HepG2 (cell line): ENCODE results near the gene STRBP. TPM values are rescaled to one million over a fixed set of nuclear protein-coding genes. Genes with fewer than 3 reads are reported as not detected.

Source experiments
- CCDC6 ChIP-seq: sonication (generic); formaldehyde crosslinking; IDR thresholded peaks from 2 replicates; pipeline ENCODE4 v1.8.1; 2022; ENCODE audit warnings: mild to moderate bottlenecking, missing genetic modification reagents, moderate library complexity
- HNRNPL ChIP-seq: fragments of 200-400 bp; formaldehyde crosslinking; IDR thresholded peaks from 2 replicates; pipeline ENCODE4 v1.6.1; 2017; ENCODE audit warnings: mild to moderate bottlenecking, low read depth, low read length
- JUND ChIP-seq: sonication (generic); formaldehyde crosslinking; IDR thresholded peaks from 2 replicates; pipeline ENCODE4 v1.8.0; 2022; ENCODE audit warnings: mild to moderate bottlenecking, missing genetic modification reagents
- MAF1 ChIP-seq: sonication (generic); formaldehyde crosslinking; IDR thresholded peaks from 2 replicates; pipeline ENCODE4 v1.5.0; 2020; ENCODE audit warnings: missing genetic modification reagents, borderline replicate concordance
- MED1 ChIP-seq: sonication (generic); formaldehyde crosslinking; IDR thresholded peaks from 2 replicates; pipeline ENCODE4 v1.4.0; 2020; ENCODE audit warnings: missing genetic modification reagents
- NFIB ChIP-seq: sonication (generic); formaldehyde crosslinking; IDR thresholded peaks from 2 replicates; pipeline ENCODE4 v1.9.0; 2021; ENCODE audit warnings: missing genetic modification reagents, mild to moderate bottlenecking, borderline replicate concordance
- NFIC ChIP-seq: IDR thresholded peaks from 2 replicates; pipeline ENCODE4 v1.6.1; 2012; ENCODE audit warnings: mild to moderate bottlenecking, low read length, inconsistent platforms
- NFRKB ChIP-seq: fragments of 450-650 bp; IDR thresholded peaks from 2 replicates; pipeline ENCODE4 v1.6.1; 2017
- POGZ ChIP-seq: sonication (generic); formaldehyde crosslinking; IDR thresholded peaks from 2 replicates; pipeline ENCODE4 v1.4.0; 2020; ENCODE audit warnings: mild to moderate bottlenecking, missing genetic modification reagents
- RBFOX2 ChIP-seq: fragments of 200-400 bp; formaldehyde crosslinking; IDR thresholded peaks from 2 replicates; pipeline ENCODE4 v1.6.1; 2017; ENCODE audit warnings: low read depth, mild to moderate bottlenecking, low read length
- RNF2 ChIP-seq: fragments of 450-650 bp; conservative IDR thresholded peaks from 2 replicates; pipeline ENCODE4 v1.6.1; 2016; ENCODE audit warnings: low read depth
- SMAD1 ChIP-seq: sonication (generic); formaldehyde crosslinking; IDR thresholded peaks from 2 replicates; pipeline ENCODE4 v1.4.0; 2020; ENCODE audit warnings: missing genetic modification reagents, low read depth, mild to moderate bottlenecking, borderline replicate concordance
- SOX5 ChIP-seq: IDR thresholded peaks from 2 replicates; pipeline ENCODE4 v1.6.1; 2016; ENCODE audit warnings: borderline replicate concordance
- TBL1XR1 ChIP-seq: fragments of 150-350 bp; IDR thresholded peaks from 2 replicates; pipeline ENCODE4 v1.6.1; 2014; ENCODE audit warnings: borderline replicate concordance, low read length; ENCODE audit not compliant: partially characterized antibody
- ZNF263 ChIP-seq: sonication (generic); formaldehyde crosslinking; IDR thresholded peaks from 2 replicates; pipeline ENCODE4 v1.4.0; 2020; ENCODE audit warnings: missing genetic modification reagents
- ZNF333 ChIP-seq: sonication (generic); formaldehyde crosslinking; IDR thresholded peaks from 2 replicates; pipeline ENCODE4 v1.4.0; 2020; ENCODE audit warnings: mild to moderate bottlenecking, missing genetic modification reagents, borderline replicate concordance
- ZNF790 ChIP-seq: sonication (generic); formaldehyde crosslinking; IDR thresholded peaks from 2 replicates; pipeline ENCODE4 v1.8.0; 2022; ENCODE audit warnings: missing genetic modification reagents, mild to moderate bottlenecking, borderline replicate concordance
- polyA plus RNA-seq, 8 experiments: library from polyadenylated mRNA; depleted of rRNA in 3 of 8; stranded (reverse) in 7 of 8; unstranded in 1 of 8; fragments of >200 nt; fragmentation: Illumina TruSeq in 4 of 8; extraction: Trizol in 4 of 8; gene quantifications; 2 replicates each; pipeline versions ENCODE4 v1.2.1 to v1.2.3, GENCODE V29; 2011 to 2016; ENCODE audit warnings: low read depth in 4 of 8, missing spikeins in 1 of 8, mixed read lengths in 1 of 8; ENCODE audit not compliant: insufficient read depth in 1 of 8
- total RNA-seq, 5 experiments: library from RNA; depleted of rRNA; stranded (reverse); fragments of >200 nt; fragmentation: Illumina TruSeq; extraction: Trizol; gene quantifications; 2 replicates each; pipeline ENCODE4 v1.2.3, GENCODE V29; 2016; ENCODE audit warnings: low read depth in 1 of 5
- TF ChIP-seq, protein P1 (sequence below): sonication (generic); formaldehyde crosslinking; IDR thresholded peaks from 2 replicates; pipeline ENCODE4 v1.4.0; 2020; ENCODE audit warnings: missing genetic modification reagents
- TF ChIP-seq, protein P2 (sequence below): sonication (generic); formaldehyde crosslinking; IDR thresholded peaks from 2 replicates; pipeline ENCODE4 v1.5.1; 2020; ENCODE audit warnings: mild to moderate bottlenecking, missing genetic modification reagents, borderline replicate concordance
- TF ChIP-seq, protein P3 (sequence below): sonication (generic); formaldehyde crosslinking; IDR thresholded peaks from 2 replicates; pipeline ENCODE4 v1.4.0; 2020; ENCODE audit warnings: missing genetic modification reagents, mild to moderate bottlenecking, borderline replicate concordance

STRBP gene
- total and polyA plus RNA-seq, 2 of the 13 experiments (the other 11 are each of a cell fraction or from before 2014, with no cell fraction given), result 14.5 to 38.5 TPM

DNA sequence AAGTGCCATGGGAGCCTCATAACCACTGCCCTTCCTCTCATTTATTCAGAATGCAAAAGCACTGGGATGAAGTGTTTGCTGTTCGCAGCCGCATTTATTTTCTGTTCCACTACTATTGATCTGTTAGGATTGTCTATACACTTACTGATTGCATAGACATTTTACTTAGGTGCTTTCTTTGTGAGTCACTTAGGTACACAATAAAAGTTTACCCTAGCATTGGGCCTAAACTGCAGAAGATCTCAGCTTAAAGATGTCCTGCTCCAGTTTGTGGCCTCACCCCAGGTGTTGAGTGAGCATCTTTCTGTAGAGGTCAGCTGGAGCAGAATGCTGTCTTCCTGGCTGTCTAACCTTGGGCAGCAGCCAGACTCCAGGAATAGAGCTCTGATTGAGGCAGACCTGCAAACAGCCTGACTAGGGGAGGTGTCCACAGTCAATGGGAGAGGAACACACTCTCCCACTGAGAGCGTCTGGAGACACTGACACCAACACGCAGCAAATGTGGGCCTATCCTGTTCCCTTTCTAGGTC lies 181.0 kb downstream of the STRBP start (continued):
- TF ChIP-seq, protein P1, sequence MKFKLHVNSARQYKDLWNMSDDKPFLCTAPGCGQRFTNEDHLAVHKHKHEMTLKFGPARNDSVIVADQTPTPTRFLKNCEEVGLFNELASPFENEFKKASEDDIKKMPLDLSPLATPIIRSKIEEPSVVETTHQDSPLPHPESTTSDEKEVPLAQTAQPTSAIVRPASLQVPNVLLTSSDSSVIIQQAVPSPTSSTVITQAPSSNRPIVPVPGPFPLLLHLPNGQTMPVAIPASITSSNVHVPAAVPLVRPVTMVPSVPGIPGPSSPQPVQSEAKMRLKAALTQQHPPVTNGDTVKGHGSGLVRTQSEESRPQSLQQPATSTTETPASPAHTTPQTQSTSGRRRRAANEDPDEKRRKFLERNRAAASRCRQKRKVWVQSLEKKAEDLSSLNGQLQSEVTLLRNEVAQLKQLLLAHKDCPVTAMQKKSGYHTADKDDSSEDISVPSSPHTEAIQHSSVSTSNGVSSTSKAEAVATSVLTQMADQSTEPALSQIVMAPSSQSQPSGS (CRISPR knock-in tag), result peak; percentile 69; the same call in 1 of the 2 replicates
- no peak for TF ChIP-seq HNRNPL
- no peak for TF ChIP-seq RNF2
- TF ChIP-seq MED1, result peak; percentile 58
- peak; percentile 91 for TF ChIP-seq NFIC
- 0 out of 2 replicates have a peak, but pooled peaks have one; percentile 35 for TF ChIP-seq SMAD1
- TF ChIP-seq ZNF333, result no peak
- no peak for TF ChIP-seq NFIB
- no peak for TF ChIP-seq CCDC6 (CRISPR knock-in tag)
- TF ChIP-seq, protein P2, sequence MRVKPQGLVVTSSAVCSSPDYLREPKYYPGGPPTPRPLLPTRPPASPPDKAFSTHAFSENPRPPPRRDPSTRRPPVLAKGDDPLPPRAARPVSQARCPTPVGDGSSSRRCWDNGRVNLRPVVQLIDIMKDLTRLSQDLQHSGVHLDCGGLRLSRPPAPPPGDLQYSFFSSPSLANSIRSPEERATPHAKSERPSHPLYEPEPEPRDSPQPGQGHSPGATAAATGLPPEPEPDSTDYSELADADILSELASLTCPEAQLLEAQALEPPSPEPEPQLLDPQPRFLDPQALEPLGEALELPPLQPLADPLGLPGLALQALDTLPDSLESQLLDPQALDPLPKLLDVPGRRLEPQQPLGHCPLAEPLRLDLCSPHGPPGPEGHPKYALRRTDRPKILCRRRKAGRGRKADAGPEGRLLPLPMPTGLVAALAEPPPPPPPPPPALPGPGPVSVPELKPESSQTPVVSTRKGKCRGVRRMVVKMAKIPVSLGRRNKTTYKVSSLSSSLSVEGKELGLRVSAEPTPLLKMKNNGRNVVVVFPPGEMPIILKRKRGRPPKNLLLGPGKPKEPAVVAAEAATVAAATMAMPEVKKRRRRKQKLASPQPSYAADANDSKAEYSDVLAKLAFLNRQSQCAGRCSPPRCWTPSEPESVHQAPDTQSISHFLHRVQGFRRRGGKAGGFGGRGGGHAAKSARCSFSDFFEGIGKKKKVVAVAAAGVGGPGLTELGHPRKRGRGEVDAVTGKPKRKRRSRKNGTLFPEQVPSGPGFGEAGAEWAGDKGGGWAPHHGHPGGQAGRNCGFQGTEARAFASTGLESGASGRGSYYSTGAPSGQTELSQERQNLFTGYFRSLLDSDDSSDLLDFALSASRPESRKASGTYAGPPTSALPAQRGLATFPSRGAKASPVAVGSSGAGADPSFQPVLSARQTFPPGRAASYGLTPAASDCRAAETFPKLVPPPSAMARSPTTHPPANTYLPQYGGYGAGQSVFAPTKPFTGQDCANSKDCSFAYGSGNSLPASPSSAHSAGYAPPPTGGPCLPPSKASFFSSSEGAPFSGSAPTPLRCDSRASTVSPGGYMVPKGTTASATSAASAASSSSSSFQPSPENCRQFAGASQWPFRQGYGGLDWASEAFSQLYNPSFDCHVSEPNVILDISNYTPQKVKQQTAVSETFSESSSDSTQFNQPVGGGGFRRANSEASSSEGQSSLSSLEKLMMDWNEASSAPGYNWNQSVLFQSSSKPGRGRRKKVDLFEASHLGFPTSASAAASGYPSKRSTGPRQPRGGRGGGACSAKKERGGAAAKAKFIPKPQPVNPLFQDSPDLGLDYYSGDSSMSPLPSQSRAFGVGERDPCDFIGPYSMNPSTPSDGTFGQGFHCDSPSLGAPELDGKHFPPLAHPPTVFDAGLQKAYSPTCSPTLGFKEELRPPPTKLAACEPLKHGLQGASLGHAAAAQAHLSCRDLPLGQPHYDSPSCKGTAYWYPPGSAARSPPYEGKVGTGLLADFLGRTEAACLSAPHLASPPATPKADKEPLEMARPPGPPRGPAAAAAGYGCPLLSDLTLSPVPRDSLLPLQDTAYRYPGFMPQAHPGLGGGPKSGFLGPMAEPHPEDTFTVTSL (CRISPR knock-in tag), result peak; percentile 98; the same call in 1 of the 2 replicates
- peak; percentile 89; the same call in 1 of the 2 replicates for TF ChIP-seq SOX5 (CRISPR knock-in tag)
- TF ChIP-seq, protein P3, sequence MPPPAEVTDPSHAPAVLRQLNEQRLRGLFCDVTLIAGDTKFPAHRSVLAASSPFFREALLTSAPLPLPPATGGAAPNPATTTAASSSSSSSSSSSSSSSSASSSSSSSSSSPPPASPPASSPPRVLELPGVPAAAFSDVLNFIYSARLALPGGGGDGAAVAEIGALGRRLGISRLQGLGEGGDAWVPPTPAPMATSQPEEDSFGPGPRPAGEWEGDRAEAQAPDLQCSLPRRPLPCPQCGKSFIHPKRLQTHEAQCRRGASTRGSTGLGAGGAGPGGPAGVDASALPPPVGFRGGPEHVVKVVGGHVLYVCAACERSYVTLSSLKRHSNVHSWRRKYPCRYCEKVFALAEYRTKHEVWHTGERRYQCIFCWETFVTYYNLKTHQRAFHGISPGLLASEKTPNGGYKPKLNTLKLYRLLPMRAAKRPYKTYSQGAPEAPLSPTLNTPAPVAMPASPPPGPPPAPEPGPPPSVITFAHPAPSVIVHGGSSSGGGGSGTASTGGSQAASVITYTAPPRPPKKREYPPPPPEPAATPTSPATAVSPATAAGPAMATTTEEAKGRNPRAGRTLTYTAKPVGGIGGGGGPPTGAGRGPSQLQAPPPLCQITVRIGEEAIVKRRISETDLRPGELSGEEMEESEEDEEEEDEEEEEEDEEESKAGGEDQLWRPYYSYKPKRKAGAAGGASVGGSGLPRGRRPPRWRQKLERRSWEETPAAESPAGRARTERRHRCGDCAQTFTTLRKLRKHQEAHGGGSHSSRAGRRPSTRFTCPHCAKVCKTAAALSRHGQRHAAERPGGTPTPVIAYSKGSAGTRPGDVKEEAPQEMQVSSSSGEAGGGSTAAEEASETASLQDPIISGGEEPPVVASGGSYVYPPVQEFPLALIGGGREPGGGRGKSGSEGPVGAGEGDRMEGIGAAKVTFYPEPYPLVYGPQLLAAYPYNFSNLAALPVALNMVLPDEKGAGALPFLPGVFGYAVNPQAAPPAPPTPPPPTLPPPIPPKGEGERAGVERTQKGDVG (CRISPR knock-in tag), result 0 out of 2 replicates have a peak, but pooled peaks have one; percentile 46
- peak; percentile 20; the same call in 1 of the 2 replicates for TF ChIP-seq ZNF263 (CRISPR knock-in tag)
- TF ChIP-seq ZNF790 (CRISPR knock-in tag), result no peak
- no peak for TF ChIP-seq NFRKB
- TF ChIP-seq POGZ (CRISPR knock-in tag), result peak; percentile 67
- TF ChIP-seq RBFOX2, result no peak
- TF ChIP-seq TBL1XR1, result no peak
- TF ChIP-seq JUND (CRISPR knock-in tag), result peak; percentile 99
- TF ChIP-seq MAF1, result no peak
